Stimulated activated CD4-positive, alpha-beta T cell treated with anti-CD3 and anti-CD28 coated beads, Interleukin-2, amount 100 ng/mL, for 4 hours (primary cell): ENCODE results near the gene AKIP1.
A peak's percentile ranks its signal among the peaks of the same experiment; 100 is the strongest.
"Not testable (repeated sequence)": the region's sequence is repeated elsewhere in the genome, so short reads cannot be mapped to it uniquely, and the experiment has no call there.

Experiments
- DNase-seq: peaks from one replicate; pipeline ENCODE4 v3.0.0-alpha.2; 2020; ENCODE audit warnings: low read depth

AKIP1 gene, protein sequence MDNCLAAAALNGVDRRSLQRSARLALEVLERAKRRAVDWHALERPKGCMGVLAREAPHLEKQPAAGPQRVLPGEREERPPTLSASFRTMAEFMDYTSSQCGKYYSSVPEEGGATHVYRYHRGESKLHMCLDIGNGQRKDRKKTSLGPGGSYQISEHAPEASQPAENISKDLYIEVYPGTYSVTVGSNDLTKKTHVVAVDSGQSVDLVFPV

DNA sequence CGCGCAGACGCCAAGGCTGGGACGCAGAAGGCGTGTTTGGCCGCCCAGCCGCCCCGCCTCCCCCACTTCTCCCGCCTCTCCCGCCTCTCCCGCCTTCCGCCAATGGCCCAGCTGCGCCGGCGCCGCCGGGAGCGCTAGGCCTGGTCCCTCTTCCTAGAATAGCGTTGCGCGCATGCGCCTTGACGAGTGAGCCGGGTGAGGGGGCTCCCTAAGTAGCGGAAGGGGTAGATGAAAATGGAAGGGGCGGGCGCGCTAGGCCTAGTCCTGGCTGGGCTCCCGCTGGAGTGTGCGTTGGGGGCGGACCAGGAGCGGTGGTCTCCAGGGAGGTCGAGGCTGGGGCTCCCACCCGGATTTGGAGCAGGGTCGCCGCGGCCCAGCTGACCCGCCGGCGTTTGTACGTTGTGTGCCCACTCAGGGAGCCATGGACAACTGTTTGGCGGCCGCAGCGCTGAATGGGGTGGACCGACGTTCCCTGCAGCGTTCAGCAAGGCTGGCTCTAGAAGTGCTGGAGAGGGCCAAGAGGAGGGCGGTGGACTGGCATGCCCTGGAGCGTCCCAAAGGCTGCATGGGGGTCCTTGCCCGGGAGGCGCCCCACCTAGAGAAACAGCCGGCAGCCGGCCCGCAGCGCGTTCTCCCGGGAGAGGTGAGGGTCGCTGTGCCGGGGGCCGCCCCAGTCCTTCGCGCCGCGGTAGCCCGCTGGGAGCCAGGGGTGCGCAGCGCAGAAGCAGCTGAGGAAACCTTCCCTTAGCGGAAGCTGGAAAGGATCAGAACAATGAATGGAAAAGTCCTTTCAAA, at the start of gene AKIP1:
AKIP1 (plus strand) TSS at position 161 of the 795 bp plus-strand sequence; CDS start at position 422, 261 bp downstream.
- DNase-seq: peak; percentile 61

DNA sequence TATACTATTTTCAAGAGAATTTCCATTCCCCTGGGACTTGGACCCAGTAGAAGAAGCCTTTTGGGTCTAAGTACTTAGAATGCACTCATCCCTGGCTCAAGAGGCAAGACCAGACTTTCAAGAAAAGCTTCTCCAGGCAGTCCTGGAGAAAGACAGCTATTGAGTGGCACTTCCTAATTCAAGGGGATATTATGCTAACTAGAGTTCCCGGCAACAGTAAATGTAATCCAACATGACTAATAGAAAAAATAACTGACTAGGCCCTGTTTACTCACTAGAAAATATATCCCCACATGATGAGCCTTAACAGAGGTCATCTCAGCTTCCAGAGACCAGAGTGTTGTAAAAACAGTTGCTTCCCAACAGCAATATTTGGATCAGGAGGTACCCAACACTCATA, 47.2 kb upstream of the AKIP1 start:
- DNase-seq: no peak

DNA sequence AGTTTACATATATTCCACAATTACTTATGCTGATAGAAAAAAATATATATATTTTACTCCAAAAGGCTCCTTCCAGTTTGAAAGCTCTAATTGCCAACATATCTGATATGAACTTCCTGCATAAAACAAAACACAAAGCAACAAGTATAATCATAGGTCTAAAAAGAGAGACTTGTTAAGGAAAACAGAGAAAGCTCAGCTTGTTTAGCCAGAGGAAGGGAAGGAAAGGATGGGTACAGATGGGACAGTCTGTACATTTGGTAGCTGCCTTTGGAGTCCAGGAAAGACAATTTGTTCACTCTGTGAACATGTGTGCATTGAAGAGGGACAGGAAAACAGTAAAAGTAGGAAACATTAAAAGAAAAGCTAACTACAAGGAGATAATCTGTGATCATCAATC, 45.7 kb upstream of the AKIP1 start:
- DNase-seq: no peak

DNA sequence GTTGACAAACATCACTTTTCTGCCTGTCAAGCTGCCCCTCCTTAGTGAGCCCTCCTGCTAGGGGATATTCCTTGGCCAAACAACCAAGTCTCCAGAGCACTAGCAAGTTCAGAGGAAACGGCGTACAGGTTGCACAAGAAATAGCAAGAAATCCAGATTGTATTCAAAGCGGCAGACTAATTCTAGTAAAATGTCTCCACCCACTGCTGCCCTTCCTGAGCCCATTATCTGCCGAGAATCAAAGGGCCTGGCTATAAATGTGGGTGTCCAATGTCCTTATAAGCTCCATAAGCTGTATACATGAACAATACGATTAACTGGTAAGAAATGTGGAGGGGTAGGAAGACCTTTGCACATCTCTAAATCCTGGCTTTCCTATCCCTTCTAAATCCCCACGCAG, 44.0 kb upstream of the AKIP1 start:
- DNase-seq: no peak

DNA sequence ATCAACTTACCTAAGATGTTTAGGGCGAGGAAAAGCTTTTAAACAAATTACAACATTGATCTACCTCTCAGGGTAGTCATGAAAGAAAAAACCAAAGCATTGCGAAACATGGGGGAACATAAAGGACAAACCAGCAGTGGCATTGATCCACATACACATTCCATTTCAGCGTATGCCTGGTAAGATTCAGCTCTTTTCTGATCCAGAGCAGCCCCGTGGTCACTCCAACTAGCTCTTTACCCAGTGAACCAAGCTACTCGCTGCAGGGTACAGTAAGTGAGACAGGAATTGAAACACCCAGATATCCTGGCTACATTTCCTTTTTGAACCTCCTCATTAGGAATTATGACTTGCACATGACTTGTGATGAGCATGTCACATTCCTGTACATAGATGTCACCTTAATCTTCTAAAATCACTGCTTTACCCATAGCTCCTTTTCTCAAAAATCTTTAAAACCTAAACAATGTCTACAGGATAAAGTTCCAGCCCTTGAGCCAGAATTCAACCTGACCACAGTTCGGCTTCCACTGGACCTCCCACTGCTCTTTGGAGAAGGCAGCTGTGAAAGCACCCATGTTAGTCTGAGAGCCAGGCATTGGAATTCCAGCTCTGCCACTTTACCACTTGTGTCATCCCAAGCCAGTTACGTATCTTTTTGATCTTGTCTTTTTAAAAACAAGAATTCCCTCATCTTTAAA, 42.9 kb upstream of the AKIP1 start:
- DNase-seq: no peak

DNA sequence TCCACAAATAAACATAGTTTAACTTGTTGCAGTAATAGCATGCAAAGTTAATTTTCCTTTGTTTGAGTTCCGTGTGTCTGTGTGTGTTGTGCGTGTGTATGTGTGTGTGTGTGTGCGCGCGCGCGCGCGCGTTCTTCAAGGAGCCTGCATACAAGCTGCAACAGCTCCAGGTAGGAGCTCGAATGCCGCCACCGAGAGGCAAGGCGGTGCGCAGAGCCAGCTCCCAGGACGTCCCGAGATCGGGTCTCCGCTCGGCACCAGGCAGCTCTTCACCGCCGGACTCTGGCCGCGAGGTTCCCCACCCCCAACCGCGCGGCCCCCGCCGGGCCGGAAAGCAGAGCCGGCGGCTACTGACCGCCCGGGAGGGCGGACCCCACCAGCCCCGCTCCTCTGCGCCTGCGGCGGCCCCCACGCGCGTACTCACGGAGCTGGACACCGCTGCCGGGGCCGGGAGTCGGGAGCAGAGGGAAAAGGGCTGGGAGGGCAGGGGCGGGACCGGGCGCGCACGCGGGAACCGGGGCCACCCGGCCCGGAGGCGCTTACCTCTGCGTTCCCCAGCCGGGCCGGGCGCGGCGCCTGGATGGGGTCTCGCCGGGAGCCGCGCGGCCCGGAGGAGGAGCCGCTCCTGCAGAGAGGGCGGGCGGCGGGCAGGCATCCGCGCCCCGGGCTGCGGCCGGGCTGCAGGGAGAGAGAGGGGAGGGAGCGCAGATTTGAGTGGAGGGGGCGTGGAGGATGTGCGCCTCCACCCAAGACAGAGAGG, 40.4 kb upstream of the AKIP1 start:
- no peak for DNase-seq

DNA sequence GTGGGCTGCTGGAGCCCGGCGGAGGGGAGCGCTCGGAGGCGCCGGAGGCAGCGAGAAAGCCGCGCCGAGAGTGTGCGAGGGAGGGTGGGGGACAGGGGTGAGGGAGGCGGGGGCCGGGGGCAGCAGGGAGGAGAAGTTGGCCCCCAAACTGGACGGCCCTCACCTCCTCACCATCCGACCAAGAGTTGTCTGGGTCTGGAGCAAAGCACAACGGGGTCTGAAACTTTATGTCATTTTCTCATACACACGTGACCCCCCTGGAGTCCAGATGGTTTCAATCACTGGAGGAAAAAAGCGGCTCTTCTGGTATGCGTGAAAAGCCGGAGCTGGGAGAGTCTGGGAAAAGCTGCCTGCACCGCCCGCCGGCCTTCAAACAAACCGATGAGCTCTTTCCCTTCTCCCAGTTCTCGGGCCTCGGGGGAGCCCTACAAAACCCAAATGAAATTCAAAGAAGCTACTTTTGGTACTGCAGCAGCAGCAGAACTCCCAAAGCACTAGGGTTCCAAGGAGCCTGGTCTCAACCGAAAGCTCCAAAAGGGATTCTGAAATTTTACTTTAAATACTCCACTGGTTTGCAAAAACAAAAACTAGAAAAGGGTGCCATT, 39.7 kb upstream of the AKIP1 start:
- DNase-seq: no peak

DNA sequence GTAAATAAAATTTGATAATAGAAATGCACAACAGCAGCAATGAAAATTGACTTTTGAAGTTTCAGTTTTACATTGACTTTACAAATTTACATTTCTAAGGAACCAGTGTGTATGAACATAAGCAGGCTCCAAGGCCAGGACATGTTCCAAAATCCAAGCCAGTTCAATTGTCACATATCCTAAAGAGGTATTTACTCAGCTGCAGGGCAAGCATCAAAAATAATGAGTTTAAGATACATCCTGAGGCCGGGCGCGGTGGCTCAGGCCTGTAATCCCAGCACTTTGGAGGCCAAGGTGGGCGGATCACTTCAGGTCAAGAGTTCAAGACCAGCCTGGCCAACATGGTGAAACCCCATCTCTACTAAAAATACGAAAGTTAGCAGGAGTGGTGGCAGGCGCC, 39.0 kb upstream of the AKIP1 start:
- no peak for DNase-seq

DNA sequence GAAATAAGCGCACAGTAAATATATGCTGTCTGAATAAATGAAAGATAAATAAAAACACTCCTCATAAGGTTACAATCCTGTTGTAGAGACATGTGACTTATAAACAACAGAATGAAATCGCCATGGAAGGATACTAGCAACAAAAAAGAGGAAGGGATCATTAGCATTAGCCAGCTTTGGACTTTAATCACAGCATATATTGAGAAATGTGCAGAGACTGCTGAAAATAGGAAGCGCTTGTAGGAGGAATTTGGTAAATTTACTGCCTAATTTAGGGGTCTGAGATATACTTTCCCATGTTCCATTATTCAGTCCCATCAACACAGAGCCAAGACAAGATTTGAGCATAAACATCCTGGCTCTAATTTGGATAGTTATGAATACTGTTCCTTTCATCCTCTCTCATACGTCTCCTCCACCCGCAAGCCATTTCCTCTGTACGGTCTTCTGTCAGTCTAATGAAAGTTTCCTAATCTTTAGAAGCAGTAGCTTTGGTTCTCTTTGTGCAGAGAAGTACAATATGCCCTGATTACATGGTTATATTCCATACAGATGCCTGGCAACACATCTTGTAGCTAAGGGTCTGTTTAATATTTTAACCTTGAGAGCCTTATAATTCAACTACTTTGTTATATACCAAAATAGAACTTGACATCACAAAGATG, 37.1 kb upstream of the AKIP1 start:
- no peak for DNase-seq

DNA sequence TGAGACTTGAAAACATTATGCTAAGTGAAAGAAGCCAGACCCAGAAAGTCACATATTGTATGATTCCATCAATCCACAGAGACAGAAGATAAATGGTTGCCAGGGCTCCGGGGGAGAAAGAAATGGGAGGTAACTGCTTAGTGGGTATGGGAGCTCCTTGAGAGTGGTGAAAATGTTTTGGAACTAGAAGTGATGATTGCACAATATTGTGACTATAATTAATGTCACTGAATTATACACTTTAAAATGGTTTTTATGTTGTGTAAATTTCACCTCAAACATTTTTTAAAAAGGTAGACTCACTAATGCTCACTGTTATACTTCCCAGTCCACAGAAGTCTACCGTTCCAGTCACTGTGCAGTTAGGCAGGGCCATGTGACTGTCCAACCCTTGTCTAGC, 32.2 kb upstream of the AKIP1 start:
- no peak for DNase-seq

DNA sequence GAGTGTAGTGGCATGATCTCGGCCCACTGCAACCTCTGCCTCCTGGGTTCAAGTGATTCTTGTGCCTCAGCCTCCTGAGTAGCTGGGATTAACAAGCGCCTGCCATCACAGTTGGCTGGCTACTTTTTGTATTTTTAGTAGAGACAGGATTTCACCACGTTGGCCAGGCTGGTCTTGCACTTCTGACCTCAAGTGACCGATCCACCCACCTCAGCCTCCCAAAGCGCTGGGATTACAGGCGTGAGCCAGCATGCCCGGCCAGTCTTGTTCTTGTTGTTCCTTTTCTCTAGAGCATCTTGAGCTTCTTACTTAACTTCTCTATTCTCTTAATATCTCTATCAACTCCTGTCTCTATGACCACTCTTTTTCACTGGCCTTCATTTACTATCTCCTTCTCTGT, 29.4 kb upstream of the AKIP1 start:
- DNase-seq: not testable (repeated sequence)

DNA sequence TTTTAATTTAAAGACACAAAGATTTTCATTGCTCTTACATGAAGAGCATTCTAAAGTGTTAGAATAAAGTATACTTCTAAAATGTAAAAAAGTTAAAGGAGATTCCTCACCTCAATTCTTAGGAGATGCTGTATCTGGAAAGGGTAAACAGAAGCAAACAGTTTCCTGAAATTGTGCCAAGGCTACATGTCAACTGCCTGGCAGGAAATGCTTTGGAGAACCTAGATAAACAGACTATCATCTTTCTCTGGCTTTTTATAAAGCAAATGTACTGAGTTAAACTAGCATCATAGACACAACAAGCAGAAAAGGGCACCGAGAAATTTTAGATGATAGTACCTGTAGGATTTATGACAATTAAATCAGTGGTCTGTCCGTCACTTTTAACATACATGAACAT, 24.7 kb upstream of the AKIP1 start:
- DNase-seq: no peak

DNA sequence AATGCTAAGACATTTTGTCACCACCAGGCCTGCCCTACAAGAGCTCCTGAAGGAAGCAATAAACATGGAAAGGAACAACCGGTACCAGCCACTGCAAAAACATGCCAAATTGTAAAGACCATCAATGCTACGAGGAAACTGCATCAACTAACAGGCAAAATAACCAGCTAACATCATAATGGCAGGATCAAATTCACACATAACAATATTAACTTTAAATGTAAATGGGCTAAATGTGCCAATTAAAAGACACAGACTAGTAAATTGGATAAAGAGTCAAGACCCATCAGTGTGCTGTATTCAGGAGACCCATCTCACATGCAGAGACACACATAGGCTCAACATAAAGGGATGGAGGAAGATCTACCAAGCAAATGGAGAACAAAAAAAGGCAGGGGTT, 19.8 kb upstream of the AKIP1 start:
- DNase-seq: not testable (repeated sequence)

DNA sequence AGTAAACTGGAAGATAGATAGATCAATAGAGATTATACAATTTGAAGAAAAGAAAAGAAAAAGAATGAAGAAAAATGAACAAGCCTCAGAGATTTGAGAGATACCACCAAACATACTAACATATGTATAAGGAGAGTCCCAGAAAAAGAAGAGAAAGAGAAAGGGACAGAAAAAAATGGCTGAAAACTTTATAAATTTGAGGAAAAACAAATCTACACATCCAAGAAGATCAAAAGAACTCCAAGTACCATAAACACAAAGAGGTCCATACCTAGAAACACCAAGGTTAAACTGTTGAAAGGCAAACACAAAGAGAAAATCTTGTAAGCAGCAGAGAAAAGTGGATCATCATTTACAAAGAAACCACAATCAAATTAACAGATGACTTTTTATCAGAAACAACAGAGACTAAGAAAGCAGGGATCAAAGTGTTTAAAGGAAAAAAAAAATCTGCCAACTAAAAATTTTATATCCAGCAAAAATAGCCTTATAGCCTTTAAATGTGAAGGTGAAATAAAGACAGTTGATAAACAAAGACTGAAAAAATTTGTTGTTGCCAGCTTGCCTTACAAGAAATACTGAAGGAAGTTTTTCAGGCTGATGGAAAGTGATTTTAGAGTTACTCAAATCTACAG, 11.8 kb upstream of the AKIP1 start:
- no peak for DNase-seq

DNA sequence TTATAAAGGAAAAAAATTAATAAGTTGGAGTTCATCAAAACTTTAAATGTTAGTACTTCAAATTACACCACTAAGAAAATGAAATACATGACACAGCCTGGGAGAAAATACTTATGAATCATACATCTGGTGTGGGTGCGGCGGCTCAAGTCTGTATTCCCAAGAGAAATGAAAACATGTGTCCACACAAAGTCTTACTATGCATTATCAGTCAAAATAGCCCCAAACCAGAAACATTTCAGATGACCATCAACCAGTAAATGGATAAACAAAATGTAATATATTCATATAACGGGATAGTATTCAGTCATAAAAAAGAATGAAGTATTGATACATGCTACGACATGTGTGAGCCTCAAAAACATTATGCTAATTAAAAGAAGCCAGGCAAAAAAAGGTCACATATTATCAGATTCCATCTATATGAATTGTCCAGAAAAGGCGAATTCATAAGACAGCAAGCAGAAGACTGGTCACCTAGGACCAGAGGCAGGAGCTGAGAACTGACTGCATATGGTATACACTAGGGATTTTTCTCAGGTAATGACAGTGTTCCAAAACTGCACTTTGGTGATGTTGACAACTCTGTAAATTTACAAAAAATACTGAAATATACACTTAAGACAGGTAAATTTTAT, 5.3 kb upstream of the AKIP1 start:
- DNase-seq: no peak

DNA sequence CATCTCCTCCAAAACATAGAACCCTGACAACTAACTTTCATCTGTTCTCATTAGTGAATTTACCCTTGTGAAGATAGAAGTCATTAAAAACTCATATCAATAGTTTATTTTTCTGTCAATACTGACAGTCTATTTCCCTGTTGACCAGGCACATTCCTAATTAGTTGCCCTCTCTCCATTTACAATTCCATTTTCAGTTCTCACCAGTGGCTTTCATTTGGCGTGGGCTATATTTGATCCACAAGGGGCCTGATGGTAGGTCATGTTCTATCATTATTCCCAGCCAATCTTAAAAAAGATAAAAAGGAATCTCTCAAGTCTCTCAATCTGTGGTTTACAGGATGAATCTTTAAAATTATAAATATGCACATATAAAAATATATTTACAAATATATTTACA, 3.9 kb upstream of the AKIP1 start:
- no peak for DNase-seq

DNA sequence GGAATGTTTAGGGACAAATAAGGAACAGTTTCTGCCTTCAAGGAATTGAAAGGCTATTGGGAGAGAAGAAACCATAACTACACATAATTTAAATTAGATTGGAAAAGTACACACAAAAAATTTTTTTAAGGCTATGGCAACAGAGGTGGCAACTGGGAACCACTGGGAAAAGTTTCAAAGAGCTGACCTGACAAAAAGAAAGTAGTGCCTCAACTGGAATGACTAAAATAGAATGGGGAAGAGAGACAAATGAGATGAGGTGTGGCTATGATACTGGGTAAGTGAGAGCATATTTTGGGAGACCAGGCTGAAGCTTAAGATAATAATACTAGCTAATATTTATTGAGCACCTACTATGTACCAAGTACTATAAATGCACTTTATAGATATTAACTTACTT, 2.9 kb upstream of the AKIP1 start:
- DNase-seq: no peak

DNA sequence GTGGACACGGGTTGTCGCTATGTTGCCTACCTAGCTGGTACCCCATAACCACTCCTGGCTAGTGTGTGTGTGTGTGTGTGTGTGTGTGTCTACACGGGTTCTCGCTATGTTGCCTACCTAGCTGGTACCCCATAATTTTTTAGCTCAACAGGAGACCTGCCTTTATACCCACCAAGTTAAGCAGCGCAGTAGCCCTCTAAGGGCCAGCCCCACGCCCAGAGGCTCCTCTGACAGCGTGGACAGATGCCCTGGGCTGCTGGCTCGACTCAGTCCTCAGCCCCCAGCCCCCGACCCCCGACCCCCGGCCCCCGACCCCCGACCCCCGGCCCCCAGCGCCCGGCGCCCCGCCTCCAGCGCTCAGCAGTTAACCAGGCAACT, 351 bp upstream of the AKIP1 start:
- DNase-seq: no peak

DNA sequence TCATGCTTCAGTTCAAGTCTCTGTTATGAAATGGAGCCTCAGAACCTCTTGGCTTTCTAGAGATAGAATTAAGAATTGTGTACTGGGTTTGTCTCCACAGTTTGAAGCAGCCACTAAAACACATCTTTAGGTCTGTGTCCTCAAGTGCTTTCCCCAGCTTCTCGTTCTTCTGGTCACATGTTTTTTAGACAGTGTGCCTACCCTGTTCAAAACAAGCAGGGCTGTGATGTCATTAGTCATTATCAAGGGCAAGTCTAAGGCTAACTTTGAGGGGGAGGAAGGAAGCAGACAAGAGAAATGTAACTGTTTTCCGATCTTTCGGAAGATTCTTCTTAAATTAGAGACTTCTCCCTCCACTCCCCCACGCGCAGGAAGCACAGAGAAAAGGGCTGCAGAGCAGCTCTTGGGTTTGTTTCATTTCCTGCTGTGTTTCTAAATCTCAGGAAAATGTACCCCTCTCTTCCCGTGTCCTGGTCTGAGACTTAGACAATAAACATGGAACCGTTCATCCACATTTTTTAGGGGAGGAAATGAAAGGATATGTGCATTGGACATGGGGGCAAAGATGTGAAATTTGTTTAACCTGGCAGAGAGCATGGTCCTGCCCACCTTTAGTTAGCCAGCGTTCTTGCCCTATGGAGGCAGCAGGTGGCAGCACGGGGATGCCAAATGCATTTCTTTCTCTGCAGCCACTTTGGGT, 3.1 kb downstream of the AKIP1 start:
- DNase-seq: no peak

DNA sequence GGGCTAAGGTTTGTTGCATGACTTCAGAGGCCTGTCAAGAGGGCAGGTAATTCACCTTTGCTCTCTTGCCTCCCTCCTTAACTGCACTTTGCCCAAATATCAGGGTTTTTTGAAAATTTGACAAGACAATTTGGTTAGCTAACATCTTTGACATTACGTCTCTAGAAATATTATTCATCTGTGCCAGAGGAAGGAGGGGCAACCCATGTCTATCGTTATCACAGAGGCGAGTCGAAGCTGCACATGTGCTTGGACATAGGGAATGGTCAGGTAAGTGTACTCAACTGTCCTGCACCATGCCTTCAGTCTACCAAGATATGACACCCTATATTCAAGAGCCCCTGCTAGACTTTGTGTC, 3.7 kb downstream of the AKIP1 start:
- no peak for DNase-seq
